Measurements from ENCODE around the gene KLHL25.
A peak's percentile ranks its signal among the peaks of the same experiment; 100 is the strongest.

The KLHL25 gene

DNA sequence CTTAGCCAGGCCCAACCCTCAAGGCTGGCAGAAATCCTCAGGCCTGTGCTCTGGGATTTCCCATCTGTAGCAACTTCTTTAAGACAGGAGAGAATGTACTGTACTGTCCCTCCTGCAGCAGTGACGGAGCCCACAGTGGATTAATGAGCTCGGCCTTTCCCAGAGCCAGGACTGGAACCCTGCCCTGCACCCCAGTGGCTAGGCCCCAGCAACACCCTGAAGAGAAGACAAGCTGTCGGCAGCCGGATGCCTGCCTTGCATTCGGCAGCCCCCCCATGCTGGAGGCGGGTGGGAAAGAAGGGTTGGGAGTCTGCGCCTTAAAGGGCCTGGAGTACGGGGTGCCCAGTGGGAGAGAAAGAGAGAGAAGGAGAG lies 32.0 kb downstream of the KLHL25 start:
- H3K36me3 Mint-ChIP-seq (ENCODE audit: low read depth) = peaks cover 22% of the 10 kb centered on the region
- no peak overlapping the region for H3K4me3 Mint-ChIP-seq
- H3K27ac Mint-ChIP-seq = no peak overlapping the region
- no peak for DNase-seq
- peaks cover 2% of the 10 kb centered on the region for H3K4me1 Mint-ChIP-seq (ENCODE audit: low read depth)
- H3K9me3 Mint-ChIP-seq = no peaks in the 10 kb centered on the region
- H3K27me3 Mint-ChIP-seq = no peaks in the 10 kb centered on the region

DNA sequence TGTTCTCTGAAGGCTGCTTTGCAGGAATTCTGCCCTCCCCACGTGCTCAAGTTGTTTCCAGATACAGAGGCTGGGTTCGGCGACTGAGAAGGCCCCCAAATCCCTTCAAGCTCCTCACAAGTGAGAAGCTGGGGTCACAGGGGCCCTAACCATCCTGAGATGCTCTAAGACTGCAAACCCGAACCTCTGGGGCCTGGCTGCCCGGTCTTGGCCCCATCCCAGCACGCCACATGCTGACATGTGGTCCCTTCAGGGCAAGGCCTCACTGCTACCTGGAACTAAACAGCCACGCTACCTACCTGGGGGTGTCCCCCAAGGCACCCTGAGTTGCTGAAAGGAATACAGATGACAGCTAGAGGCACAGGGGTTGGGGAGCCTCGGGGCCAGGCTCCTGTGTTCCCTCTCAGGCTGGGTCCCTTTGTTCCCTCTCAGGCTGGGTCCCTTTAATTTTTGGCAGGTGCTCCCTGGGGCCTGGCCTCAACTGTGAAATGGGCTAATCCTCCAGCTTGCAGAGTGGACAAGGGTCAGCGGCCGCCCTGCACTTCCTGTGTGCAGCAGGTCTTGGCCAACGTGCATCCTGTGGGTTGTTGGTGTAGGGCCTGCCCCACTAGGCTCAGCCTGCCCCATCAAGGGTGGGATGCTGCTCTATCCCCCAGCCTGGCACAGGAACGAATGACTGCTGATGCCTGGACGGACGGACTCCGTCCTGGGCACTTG lies 32.5 kb downstream of the KLHL25 start:
- H3K4me1 Mint-ChIP-seq (ENCODE audit: low read depth) = peaks cover 2% of the 10 kb centered on the region
- H3K4me3 Mint-ChIP-seq = no peak overlapping the region
- H3K36me3 Mint-ChIP-seq (ENCODE audit: low read depth) = peaks cover 23% of the 10 kb centered on the region
- H3K9me3 Mint-ChIP-seq = no peaks in the 10 kb centered on the region
- no peaks in the 10 kb centered on the region for H3K27me3 Mint-ChIP-seq
- DNase-seq = no peak
- H3K27ac Mint-ChIP-seq = no peak overlapping the region

GRCh38 chr15:85761635-85762034 lies 33.1 kb downstream of the KLHL25 start:
- Mint-ChIP-seq H3K9me3 (no peaks in the 10 kb centered on the region), H3K4me1 (ENCODE audit: low read depth) (peaks cover 2% of the 10 kb centered on the region), H3K4me3 (no peak overlapping the region), H3K27me3 (no peaks in the 10 kb centered on the region), H3K27ac (no peak overlapping the region), H3K36me3 (ENCODE audit: low read depth) (peaks cover 23% of the 10 kb centered on the region)
- no peak for DNase-seq

DNA sequence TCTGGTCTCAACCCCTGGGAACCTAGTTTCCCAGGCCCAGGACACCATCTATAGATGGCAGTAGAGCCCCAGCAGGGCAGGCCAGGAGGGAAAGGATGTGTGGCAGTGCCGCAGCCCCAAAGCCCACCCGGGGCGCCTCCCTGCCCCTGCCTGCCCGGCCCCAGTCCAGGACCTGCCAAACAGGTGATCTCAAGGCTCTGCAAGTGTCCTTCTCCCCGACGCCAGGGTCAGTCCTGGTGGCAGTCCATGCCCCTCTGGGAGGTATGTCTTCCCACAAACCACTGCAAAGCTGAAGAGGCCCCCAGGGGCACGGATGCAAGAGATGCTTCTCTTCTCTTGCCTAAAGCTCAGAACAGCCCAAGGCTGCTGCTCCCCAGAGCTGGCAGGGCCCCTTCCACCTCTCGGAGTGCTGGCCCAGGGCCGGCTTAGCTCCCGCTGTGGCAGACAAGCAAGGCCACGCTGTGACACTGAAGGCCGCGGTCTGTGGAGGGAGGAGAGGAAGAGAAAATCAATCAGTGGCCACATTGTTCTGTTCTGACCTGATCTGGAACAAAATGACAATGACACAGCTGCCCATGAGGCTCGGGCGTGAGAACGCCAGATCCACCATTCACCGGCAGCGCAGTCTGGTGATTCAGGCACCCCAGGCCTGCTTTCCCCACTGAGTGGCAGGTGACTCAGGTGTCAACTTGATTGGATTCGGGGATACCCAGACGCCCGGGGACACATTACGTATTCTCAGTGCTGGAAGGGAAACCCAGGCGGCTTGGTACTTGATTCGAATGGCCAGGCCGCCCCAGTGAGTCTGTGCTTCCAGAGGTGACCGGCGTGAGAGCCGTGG lies 34.0 kb downstream of the KLHL25 start:
- DNase-seq = no peak
- Mint-ChIP-seq H3K27me3 (no peaks in the 10 kb centered on the region), H3K4me3 (no peak overlapping the region), H3K9me3 (no peaks in the 10 kb centered on the region), H3K4me1 (ENCODE audit: low read depth) (peaks cover 2% of the 10 kb centered on the region), H3K36me3 (ENCODE audit: low read depth) (peaks cover 23% of the 10 kb centered on the region), H3K27ac (no peak overlapping the region)

DNA sequence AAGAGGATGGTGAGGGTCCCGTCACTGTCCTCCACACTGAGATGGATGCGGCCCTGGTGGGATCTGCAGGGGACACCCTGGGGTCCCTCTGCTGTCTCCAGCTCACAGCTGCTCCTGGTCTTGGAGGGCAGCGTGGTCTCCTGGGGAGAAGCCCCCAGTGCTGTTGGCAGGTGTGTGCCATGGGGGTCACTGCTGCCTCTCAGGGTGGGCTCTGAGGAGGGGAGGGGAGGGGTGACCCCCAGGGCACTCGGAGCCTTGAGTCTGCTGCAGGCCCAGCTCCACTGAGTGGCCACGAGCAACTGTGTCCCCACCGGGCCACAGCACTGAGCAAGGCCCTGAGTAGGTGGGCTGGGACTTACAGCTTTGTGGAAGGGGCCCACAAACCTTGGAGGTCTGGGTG lies 34.7 kb downstream of the KLHL25 start:
- Mint-ChIP-seq H3K9me3 (no peaks in the 10 kb centered on the region), H3K27ac (no peak overlapping the region), H3K27me3 (no peaks in the 10 kb centered on the region), H3K36me3 (ENCODE audit: low read depth) (peaks cover 23% of the 10 kb centered on the region), H3K4me3 (no peak overlapping the region), H3K4me1 (ENCODE audit: low read depth) (peaks cover 2% of the 10 kb centered on the region)
- no peak for DNase-seq

- Mint-ChIP-seq H3K27ac (no peak overlapping the region), H3K4me3 (no peak overlapping the region), H3K9me3 (no peaks in the 10 kb centered on the region)
These were observed 35.3 kb downstream of the KLHL25 start for GRCh38 chr15:85759376-85759775.

DNA sequence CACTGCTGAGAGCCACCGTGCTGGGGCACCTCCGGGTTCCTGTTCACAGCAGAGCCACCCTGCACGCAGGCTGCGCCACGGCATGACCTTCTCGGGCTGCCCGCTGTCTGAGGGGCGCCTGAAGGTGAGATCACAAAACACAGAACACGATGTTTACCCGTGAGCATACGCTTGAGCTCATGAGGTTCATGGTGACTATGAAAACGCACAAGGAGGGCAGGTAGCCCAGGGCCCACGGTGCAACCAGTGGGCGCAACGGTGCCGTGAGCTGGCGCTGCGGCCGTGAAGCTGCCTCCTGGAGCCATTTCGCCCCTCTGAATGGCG lies 36.1 kb downstream of the KLHL25 start:
- no peak for DNase-seq
- peaks cover 2% of the 10 kb centered on the region for H3K4me1 Mint-ChIP-seq (ENCODE audit: low read depth)
- no peaks in the 10 kb centered on the region for H3K27me3 Mint-ChIP-seq
- no peak overlapping the region for H3K27ac Mint-ChIP-seq
- peaks cover 23% of the 10 kb centered on the region for H3K36me3 Mint-ChIP-seq (ENCODE audit: low read depth)
- no peak overlapping the region for H3K4me3 Mint-ChIP-seq
- H3K9me3 Mint-ChIP-seq = no peaks in the 10 kb centered on the region

More at GRCh38 chr15:85759376-85759775, 35.3 kb downstream of the KLHL25 start:
- Mint-ChIP-seq H3K27me3 (no peaks in the 10 kb centered on the region), H3K36me3 (ENCODE audit: low read depth) (peaks cover 23% of the 10 kb centered on the region), H3K4me1 (ENCODE audit: low read depth) (no peaks in the 10 kb centered on the region)
- DNase-seq = no peak

DNA sequence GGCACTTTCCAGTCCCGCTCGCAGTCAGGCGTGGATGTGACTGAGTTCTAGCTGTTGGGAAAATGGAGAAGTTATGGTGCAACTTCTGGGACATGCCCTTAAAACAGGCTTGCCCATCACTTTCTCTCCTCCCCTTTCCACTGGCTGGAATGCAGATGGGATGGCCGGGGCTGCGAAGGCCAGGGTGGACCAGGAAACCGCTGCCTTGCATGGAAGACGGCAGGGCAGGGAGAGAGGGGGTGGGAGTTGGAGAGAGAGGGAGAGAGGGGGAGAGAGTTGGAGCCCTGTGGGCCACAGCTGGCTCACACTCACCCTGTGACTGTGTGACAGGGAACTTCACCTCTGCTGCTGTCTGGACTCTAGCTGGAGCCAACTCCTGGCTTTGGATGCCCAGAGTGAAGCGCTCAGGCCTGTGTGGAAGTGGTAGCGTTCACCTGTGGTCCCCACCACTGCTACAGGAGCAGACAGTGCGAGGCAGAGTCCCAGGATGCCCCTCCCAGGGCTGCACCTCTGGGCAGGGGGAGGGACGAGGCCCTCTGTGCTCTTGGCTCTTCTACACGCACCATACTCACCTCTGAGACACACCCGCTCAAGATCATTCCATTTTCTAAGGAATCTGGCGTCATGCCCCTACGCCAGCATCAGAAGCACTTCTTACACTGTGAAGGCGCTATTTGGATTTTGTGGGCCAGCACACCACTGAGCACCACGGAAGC lies 36.6 kb downstream of the KLHL25 start:
- Mint-ChIP-seq H3K4me1 (ENCODE audit: low read depth) (peaks cover 6% of the 10 kb centered on the region), H3K27me3 (no peaks in the 10 kb centered on the region), H3K27ac (peak overlapping the region; percentile 29), H3K4me3 (no peak overlapping the region), H3K36me3 (ENCODE audit: low read depth) (peaks cover 20% of the 10 kb centered on the region), H3K9me3 (no peaks in the 10 kb centered on the region)
- no peak for DNase-seq

- peak overlapping the region; percentile 29 for H3K27ac Mint-ChIP-seq
- H3K27me3 Mint-ChIP-seq = no peaks in the 10 kb centered on the region
- no peak for DNase-seq
- no peaks in the 10 kb centered on the region for H3K9me3 Mint-ChIP-seq
- H3K4me1 Mint-ChIP-seq (ENCODE audit: low read depth) = peaks cover 12% of the 10 kb centered on the region
- peaks cover 20% of the 10 kb centered on the region for H3K36me3 Mint-ChIP-seq (ENCODE audit: low read depth)
- H3K4me3 Mint-ChIP-seq = no peak overlapping the region
These were observed 37.4 kb downstream of the KLHL25 start for GRCh38 chr15:85757073-85757938.

- Mint-ChIP-seq H3K27ac (no peak overlapping the region), H3K27me3 (no peaks in the 10 kb centered on the region), H3K9me3 (no peaks in the 10 kb centered on the region), H3K4me3 (no peak overlapping the region), H3K4me1 (ENCODE audit: low read depth) (peaks cover 19% of the 10 kb centered on the region), H3K36me3 (ENCODE audit: low read depth) (peaks cover 20% of the 10 kb centered on the region)
- no peak for DNase-seq
These were observed 38.2 kb downstream of the KLHL25 start for GRCh38 chr15:85756411-85757072.

- Mint-ChIP-seq H3K36me3 (ENCODE audit: low read depth) (peaks cover 20% of the 10 kb centered on the region), H3K4me3 (no peak overlapping the region), H3K27ac (no peak overlapping the region), H3K9me3 (no peaks in the 10 kb centered on the region), H3K4me1 (ENCODE audit: low read depth) (peaks cover 25% of the 10 kb centered on the region), H3K27me3 (no peaks in the 10 kb centered on the region)
- no peak for DNase-seq
These were observed 38.8 kb downstream of the KLHL25 start for GRCh38 chr15:85755942-85756341.

DNA sequence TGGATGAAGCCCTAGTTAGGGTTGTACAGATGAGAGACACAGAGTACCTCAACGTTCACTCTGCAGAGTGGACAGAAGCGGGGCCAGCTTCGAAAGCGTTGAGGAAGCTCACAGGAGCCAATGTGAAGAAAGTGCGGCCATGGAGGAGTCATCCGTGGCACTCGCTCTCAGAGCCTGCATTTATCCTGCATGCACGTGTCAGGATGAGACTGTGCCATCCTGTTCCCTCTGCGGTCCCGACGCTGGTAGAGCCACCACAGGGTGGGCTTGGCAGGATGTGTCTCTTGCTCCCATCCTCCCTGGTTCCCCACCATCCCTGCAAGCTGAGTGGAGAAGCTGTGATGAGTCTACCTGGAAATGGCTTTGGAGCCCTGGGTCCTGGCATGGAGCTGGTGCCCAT lies 39.3 kb downstream of the KLHL25 start:
- Mint-ChIP-seq H3K4me1 (ENCODE audit: low read depth) (peaks cover 30% of the 10 kb centered on the region), H3K27ac (peak overlapping the region; percentile 11), H3K27me3 (no peaks in the 10 kb centered on the region), H3K9me3 (no peaks in the 10 kb centered on the region), H3K36me3 (ENCODE audit: low read depth) (peaks cover 18% of the 10 kb centered on the region), H3K4me3 (no peak overlapping the region)
- no peak for DNase-seq

DNA sequence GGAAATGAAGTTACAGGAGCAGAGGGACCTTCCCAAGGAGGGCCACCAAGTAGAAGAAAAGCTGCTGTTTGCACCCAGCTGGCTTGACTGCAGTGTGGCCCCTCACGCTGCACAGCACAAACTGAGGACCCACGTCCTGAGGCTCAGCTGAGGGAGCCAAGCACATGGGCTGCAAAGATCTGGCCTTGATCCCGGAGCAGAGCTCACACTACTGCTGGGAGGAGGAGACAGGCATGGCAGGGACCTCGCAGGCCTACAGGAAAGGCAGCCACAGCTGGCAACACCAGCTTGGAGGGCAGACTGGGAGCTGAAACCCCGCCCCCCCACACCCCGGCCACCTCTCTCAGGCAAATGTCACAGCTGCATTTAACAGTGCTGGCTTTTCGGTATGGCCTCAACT lies 39.7 kb downstream of the KLHL25 start:
- H3K9me3 Mint-ChIP-seq = no peaks in the 10 kb centered on the region
- peak overlapping the region; percentile 2 for H3K27ac Mint-ChIP-seq
- H3K36me3 Mint-ChIP-seq (ENCODE audit: low read depth) = peaks cover 18% of the 10 kb centered on the region
- DNase-seq = no peak
- peaks cover 32% of the 10 kb centered on the region for H3K4me1 Mint-ChIP-seq (ENCODE audit: low read depth)
- no peak overlapping the region for H3K4me3 Mint-ChIP-seq
- H3K27me3 Mint-ChIP-seq = no peaks in the 10 kb centered on the region
